HepG2 (cell line): Measurements from ENCODE around the gene SAC3D1. TPM values are rescaled to one million over a fixed set of nuclear protein-coding genes. Genes with fewer than 3 reads are reported as not detected.

ENCODE experiments used
- CC2D1A ChIP-seq: sonication (generic); formaldehyde crosslinking; IDR thresholded peaks from 2 replicates; pipeline ENCODE4 v1.8.1; 2023; ENCODE audit warnings: mild to moderate bottlenecking, missing genetic modification reagents
- MTF2 ChIP-seq: sonication (generic); formaldehyde crosslinking; IDR thresholded peaks from 2 replicates; pipeline ENCODE4 v1.5.0; 2020; ENCODE audit warnings: missing genetic modification reagents, borderline replicate concordance
- NCOR1 ChIP-seq: fragments of 200-600 bp; sonication (generic); IDR thresholded peaks from 2 replicates; pipeline ENCODE4 v1.7.0; 2017; ENCODE audit warnings: antibody characterized with exemption, low read length, borderline replicate concordance
- PITX1 ChIP-seq: sonication (generic); formaldehyde crosslinking; IDR thresholded peaks from 2 replicates; pipeline ENCODE4 v1.5.1; 2020; ENCODE audit warnings: mild to moderate bottlenecking, missing genetic modification reagents
- RCOR2 ChIP-seq: IDR thresholded peaks from 2 replicates; pipeline ENCODE4 v1.6.1; 2016; ENCODE audit warnings: missing biosample characterization, missing genetic modification reagents
- RFX3 ChIP-seq: IDR thresholded peaks from 2 replicates; pipeline ENCODE4 v1.6.1; 2016; ENCODE audit warnings: missing biosample characterization, missing genetic modification reagents
- RFXANK ChIP-seq: IDR thresholded peaks from 2 replicates; pipeline ENCODE4 v1.6.1; 2016
- SCMH1 ChIP-seq: sonication (generic); formaldehyde crosslinking; IDR thresholded peaks from 2 replicates; pipeline ENCODE4 v1.9.0; 2021; ENCODE audit warnings: missing genetic modification reagents, mild to moderate bottlenecking, borderline replicate concordance
- ZFP91 ChIP-seq: sonication (generic); formaldehyde crosslinking; IDR thresholded peaks from 2 replicates; pipeline ENCODE4 v1.9.0; 2022; ENCODE audit warnings: missing genetic modification reagents, mild to moderate bottlenecking, borderline replicate concordance
- ZMYM2 ChIP-seq: sonication (generic); formaldehyde crosslinking; IDR thresholded peaks from 2 replicates; pipeline ENCODE4 v1.8.0; 2022; ENCODE audit warnings: mild to moderate bottlenecking, missing genetic modification reagents
- ZNF160 ChIP-seq: sonication (generic); formaldehyde crosslinking; IDR thresholded peaks from 2 replicates; pipeline ENCODE4 v1.8.0; 2022; ENCODE audit warnings: mild to moderate bottlenecking, inconsistent platforms, missing genetic modification reagents
- ZNF232 ChIP-seq: sonication (generic); formaldehyde crosslinking; IDR thresholded peaks from 2 replicates; pipeline ENCODE4 v1.4.0; 2020; ENCODE audit warnings: missing genetic modification reagents, borderline replicate concordance
- ZNF335 ChIP-seq: sonication (generic); formaldehyde crosslinking; IDR thresholded peaks from 2 replicates; pipeline ENCODE4 v1.4.0; 2020; ENCODE audit warnings: missing genetic modification reagents
- ZNF407 ChIP-seq: sonication (generic); formaldehyde crosslinking; IDR thresholded peaks from one replicate; pipeline ENCODE4 v1.5.1; 2020; ENCODE audit warnings: mild to moderate bottlenecking, missing genetic modification reagents; ENCODE audit errors: not compliant biosample characterization
- ZNF570 ChIP-seq: sonication (generic); formaldehyde crosslinking; IDR thresholded peaks from 2 replicates; pipeline ENCODE4 v1.4.0; 2020; ENCODE audit warnings: mild to moderate bottlenecking, missing genetic modification reagents, borderline replicate concordance
- ZNF576 ChIP-seq: sonication (generic); formaldehyde crosslinking; IDR thresholded peaks from 2 replicates; pipeline ENCODE4 v1.4.0; 2020; ENCODE audit warnings: mild to moderate bottlenecking, missing genetic modification reagents
- ZNF674 ChIP-seq: sonication (generic); formaldehyde crosslinking; IDR thresholded peaks from 2 replicates; pipeline ENCODE4 v1.5.0; 2020; ENCODE audit warnings: low read depth, mild to moderate bottlenecking, missing genetic modification reagents
- polyA plus RNA-seq, 8 experiments: library from polyadenylated mRNA; depleted of rRNA in 3 of 8; stranded (reverse) in 7 of 8; unstranded in 1 of 8; fragments of >200 nt; fragmentation: Illumina TruSeq in 4 of 8; extraction: Trizol in 4 of 8; gene quantifications; 2 replicates each; pipeline versions ENCODE4 v1.2.1 to v1.2.3, GENCODE V29; 2011 to 2016; ENCODE audit warnings: low read depth in 4 of 8, missing spikeins in 1 of 8, mixed read lengths in 1 of 8; ENCODE audit not compliant: insufficient read depth in 1 of 8
- total RNA-seq, 5 experiments: library from RNA; depleted of rRNA; stranded (reverse); fragments of >200 nt; fragmentation: Illumina TruSeq; extraction: Trizol; gene quantifications; 2 replicates each; pipeline ENCODE4 v1.2.3, GENCODE V29; 2016; ENCODE audit warnings: low read depth in 1 of 5

SAC3D1 gene
- total and polyA plus RNA-seq, 2 of the 13 experiments (the other 11 are each of a cell fraction or from before 2014, with no cell fraction given), result 7.4 to 36.3 TPM

GRCh38 chr11:65040847-65041622, at the start of gene SAC3D1 (continued):
- TF ChIP-seq ZFP91 (CRISPR knock-in tag) (peak; percentile 52), ZNF674 (CRISPR knock-in tag) (no peak), SCMH1 (CRISPR knock-in tag) (no peak), ZNF570 (CRISPR knock-in tag) (no peak), ZNF576 (CRISPR knock-in tag) (no peak), CC2D1A (CRISPR knock-in tag) (no peak), ZNF160 (CRISPR knock-in tag) (no peak), RFXANK (no peak), RFX3 (CRISPR knock-in tag) (no peak), RCOR2 (CRISPR knock-in tag) (no peak), ZNF232 (CRISPR knock-in tag) (0 out of 2 replicates have a peak, but pooled peaks have one; percentile 24), ZNF335 (CRISPR knock-in tag) (0 out of 2 replicates have a peak, but pooled peaks have one; percentile 43), MTF2 (CRISPR knock-in tag) (no peak), NCOR1 (no peak), PITX1 (CRISPR knock-in tag) (peak; percentile 38; the same call in 1 of the 2 replicates), ZNF407 (CRISPR knock-in tag) (no peak), ZMYM2 (CRISPR knock-in tag) (0 out of 2 replicates have a peak, but pooled peaks have one; percentile 38)
